Measurements from ENCODE around the gene PDXDC1. TPM values are rescaled to one million over a fixed set of nuclear protein-coding genes. Genes with fewer than 3 reads are reported as not detected.
"Not testable (repeated sequence)": the region's sequence is repeated elsewhere in the genome, so short reads cannot be mapped to it uniquely, and the experiment has no call there.

Gene PDXDC1
- total RNA-seq, 2 experiments from 2014 or later, result 64.0 to 75.0 TPM

DNA sequence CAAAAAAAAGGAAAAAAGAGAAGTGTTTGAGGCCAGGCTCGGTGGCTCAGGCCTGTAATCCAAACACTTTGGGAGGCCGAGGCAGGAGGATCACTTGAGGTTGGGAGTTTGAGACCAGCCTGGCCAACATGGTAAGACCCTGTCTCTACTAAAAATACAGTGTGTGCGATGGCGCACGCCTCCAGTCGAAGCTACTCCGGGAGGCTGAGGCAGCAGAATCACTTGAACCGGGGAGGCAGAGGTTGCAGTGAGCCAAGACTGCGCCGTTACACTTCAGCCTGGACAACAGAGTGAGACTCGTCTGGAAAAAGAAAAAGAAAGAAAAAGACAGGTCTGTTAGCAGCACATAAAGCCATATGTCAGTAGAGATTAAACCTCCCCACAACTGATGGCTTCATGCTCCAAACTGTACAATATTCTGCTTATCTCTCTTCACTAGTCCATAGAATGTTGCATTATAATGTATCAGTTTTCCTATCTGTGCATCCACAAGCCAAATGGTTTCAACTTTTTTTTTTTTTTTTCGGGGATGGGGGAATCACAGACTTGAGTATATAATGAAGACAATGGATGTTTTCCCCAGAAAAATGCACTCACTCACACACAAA, 3.1 kb upstream of the PDXDC1 start:
- H3K27ac ChIP-seq (ENCODE audit: low read depth in 1 of 2, low read length in 2 of 2); H3K9me3 ChIP-seq (ENCODE audit: control insufficient read depth in 1 of 2, insufficient read depth in 1 of 2, low read length in 2 of 2); H3K36me3 ChIP-seq (ENCODE audit: insufficient read depth, low read length); CTCF ChIA-PET; H3K9me3 Mint-ChIP-seq; H3K27me3 Mint-ChIP-seq; H3K36me3 Mint-ChIP-seq (ENCODE audit: low read depth); H3K4me1 ChIP-seq (ENCODE audit: insufficient read depth, low read length); ATAC-seq (ENCODE audit: poor library complexity); H3K4me3 ChIP-seq (ENCODE audit: low read length); H3K27me3 ChIP-seq (ENCODE audit: control insufficient read depth in 1 of 2, insufficient read depth in 2 of 2, low read length in 2 of 2); DNase-seq; H3K27ac Mint-ChIP-seq; POLR2A ChIA-PET: not testable (repeated sequence)
- intact Hi-C loops (cut with DNase I, micrococcal nuclease), result loop anchor here in 1 of 2 experiments (10.0 kb wide), 1 partner anchor 83 kb away; the partner anchor contains the start of gene NTAN1
- Mint-ChIP-seq H3K4me1 (ENCODE audit: low read depth) (peaks cover 15% of the 10 kb centered on the region), H3K4me3 (peak overlapping the region; percentile 65)

DNA sequence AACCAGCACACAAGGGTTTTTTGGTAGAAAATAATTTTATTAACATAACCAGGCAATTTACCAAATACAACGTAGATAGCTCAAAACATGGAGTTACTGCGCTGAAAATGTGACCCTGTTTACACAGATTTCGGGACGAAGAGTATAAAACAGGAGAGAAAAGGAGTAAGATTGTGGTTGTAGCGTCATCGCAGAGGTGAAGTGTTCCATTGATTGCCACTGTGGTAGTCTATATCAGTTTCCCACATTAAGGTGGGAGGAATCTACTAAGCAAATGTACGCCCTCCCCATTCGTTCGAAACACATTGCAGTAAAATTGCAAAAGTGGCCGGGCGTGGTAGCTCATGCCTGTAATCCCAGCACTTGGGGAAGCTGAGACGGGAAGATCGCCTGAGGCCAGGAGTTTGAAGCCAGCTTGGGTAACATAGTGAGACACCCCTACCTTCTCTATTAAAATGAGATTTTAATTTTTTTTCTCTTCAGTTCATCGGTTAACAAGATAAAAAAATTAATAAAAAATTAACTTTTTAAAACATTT, 972 bp upstream of the PDXDC1 start:
- Histone ChIP-seq H3K27ac (ENCODE audit: low read depth in 1 of 2, low read length in 2 of 2) (peak overlapping the region in 1 of 2 donors; percentile 74), H3K4me3 (ENCODE audit: low read length) (peak overlapping the region; percentile 69)
- peaks cover 24% of the 10 kb centered on the region for H3K4me1 Mint-ChIP-seq (ENCODE audit: low read depth)
- H3K4me1 ChIP-seq (ENCODE audit: insufficient read depth, low read length); H3K36me3 Mint-ChIP-seq (ENCODE audit: low read depth); H3K9me3 Mint-ChIP-seq; CTCF ChIA-PET; H3K9me3 ChIP-seq (ENCODE audit: control insufficient read depth in 1 of 2, insufficient read depth in 1 of 2, low read length in 2 of 2); H3K27me3 Mint-ChIP-seq; DNase-seq; POLR2A ChIA-PET; H3K36me3 ChIP-seq (ENCODE audit: insufficient read depth, low read length); H3K27me3 ChIP-seq (ENCODE audit: control insufficient read depth in 1 of 2, insufficient read depth in 2 of 2, low read length in 2 of 2); ATAC-seq (ENCODE audit: poor library complexity): not testable (repeated sequence)
- intact Hi-C loops (cut with DNase I, micrococcal nuclease), result loop anchor here in 1 of 2 experiments (10.0 kb wide), 1 partner anchor 81 kb away; the partner anchor contains the start of gene NTAN1
- peak overlapping the region; percentile 93 for H3K4me3 Mint-ChIP-seq
- H3K27ac Mint-ChIP-seq, result peak overlapping the region; percentile 87

DNA sequence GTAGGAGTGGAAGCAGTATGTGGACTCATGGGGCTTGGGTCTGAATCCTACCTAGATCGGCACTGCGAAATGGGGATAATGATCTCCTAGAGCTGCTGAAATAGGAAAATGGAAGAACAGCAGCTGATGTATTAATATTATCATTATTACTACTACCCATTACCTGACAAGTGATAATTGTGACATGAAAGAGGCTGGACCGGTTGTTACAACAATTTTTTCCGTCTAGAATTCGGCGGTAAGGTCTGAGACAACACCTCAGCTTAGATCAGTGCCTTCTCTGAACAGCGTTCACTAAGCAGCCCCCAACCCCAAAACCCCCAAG, 533 bp upstream of the PDXDC1 start:
- DNase-seq, result peak in 1 of 14 experiments; percentile 91
- H3K27me3 Mint-ChIP-seq; H3K36me3 ChIP-seq (ENCODE audit: insufficient read depth, low read length); ATAC-seq (ENCODE audit: poor library complexity); H3K27me3 ChIP-seq (ENCODE audit: control insufficient read depth in 1 of 2, insufficient read depth in 2 of 2, low read length in 2 of 2); H3K9me3 ChIP-seq (ENCODE audit: control insufficient read depth in 1 of 2, insufficient read depth in 1 of 2, low read length in 2 of 2); CTCF ChIA-PET; H3K9me3 Mint-ChIP-seq; H3K36me3 Mint-ChIP-seq (ENCODE audit: low read depth); H3K4me1 ChIP-seq (ENCODE audit: insufficient read depth, low read length): not testable (repeated sequence)
- Histone ChIP-seq H3K4me3 (ENCODE audit: low read length) (peak overlapping the region; percentile 69), H3K27ac (ENCODE audit: low read depth in 1 of 2, low read length in 2 of 2) (peak overlapping the region; percentile 74 to 80)
- peak overlapping the region; percentile 87 for H3K27ac Mint-ChIP-seq
- peak overlapping the region; percentile 93 for H3K4me3 Mint-ChIP-seq
- peaks cover 24% of the 10 kb centered on the region for H3K4me1 Mint-ChIP-seq (ENCODE audit: low read depth)
- POLR2A ChIA-PET, result interaction anchor here (1.1 to 1.4 kb wide), 2 partner anchors 39 to 65 kb away, joined by 3 to 9 read pairs; no protein-coding TSS in a partner anchor
- intact Hi-C loops (cut with DNase I, micrococcal nuclease), result loop anchor here in 1 of 2 experiments (10.0 kb wide), 1 partner anchor 81 kb away; the partner anchor contains the start of gene NTAN1

DNA sequence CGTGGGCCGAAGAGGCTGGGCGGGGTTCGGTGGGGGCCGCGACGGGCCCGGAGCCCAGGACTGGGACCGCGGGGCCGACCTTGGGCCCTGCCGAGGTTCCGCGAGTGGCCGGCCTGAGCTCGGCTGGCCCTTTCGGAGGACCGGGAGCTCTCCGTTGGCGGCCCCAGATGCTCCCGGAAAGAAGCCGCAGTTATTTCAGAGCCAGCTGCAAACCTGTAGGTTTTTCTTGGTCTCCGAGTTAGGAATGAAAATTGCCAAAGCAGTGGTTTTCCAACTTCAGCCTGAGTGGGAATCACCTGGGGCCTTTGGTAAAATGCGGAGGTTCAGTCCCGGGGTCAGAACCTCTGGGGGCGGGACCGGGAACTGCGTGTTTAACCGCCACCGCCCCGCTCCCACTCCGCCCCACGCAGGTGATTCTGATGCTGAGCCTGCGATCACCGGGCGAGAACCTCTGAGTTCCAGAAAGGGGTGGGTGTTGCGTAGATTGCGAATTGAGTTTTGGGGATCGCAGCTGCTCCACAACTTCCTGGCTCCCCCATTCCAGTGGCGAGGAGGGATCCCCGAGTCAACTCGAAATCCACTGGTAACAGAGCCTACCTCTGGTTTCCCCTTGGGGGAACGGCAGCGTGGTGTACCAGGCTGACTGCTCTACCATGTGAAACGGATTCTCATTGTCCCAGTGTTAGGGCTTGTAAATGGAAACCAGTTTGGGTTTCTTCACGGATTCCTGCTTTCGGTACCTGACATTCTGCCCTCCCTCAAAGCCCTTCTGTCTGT, 780 bp downstream of the PDXDC1 start:
- Histone ChIP-seq H3K4me3 (ENCODE audit: low read length) (peak overlapping the region; percentile 69), H3K27ac (ENCODE audit: low read depth in 1 of 2, low read length in 2 of 2) (peak overlapping the region in 1 of 2 donors; percentile 74)
- H3K9me3 ChIP-seq (ENCODE audit: control insufficient read depth in 1 of 2, insufficient read depth in 1 of 2, low read length in 2 of 2); H3K36me3 Mint-ChIP-seq (ENCODE audit: low read depth); H3K4me1 ChIP-seq (ENCODE audit: insufficient read depth, low read length); H3K27me3 ChIP-seq (ENCODE audit: control insufficient read depth in 1 of 2, insufficient read depth in 2 of 2, low read length in 2 of 2); H3K36me3 ChIP-seq (ENCODE audit: insufficient read depth, low read length); H3K27me3 Mint-ChIP-seq; H3K9me3 Mint-ChIP-seq: not testable (repeated sequence)
- ATAC-seq (ENCODE audit: poor library complexity), result peak; percentile 45
- CTCF ChIA-PET, result interaction anchor here (0.9 kb wide), 1 partner anchor 80 kb away, joined by 3 read pairs; the partner anchor contains the start of gene NTAN1
- POLR2A ChIA-PET, result interaction anchor here (0.6 to 1.4 kb wide), 6 partner anchors 11 to 74 kb away, joined by 3 to 9 read pairs (median 4); no protein-coding TSS in a partner anchor
- H3K4me3 Mint-ChIP-seq, result peak overlapping the region; percentile 96
- H3K4me1 Mint-ChIP-seq (ENCODE audit: low read depth), result peaks cover 32% of the 10 kb centered on the region
- H3K27ac Mint-ChIP-seq, result peak overlapping the region; percentile 91
- DNase-seq, result peak; percentile 35 to 83 (median 63)
- intact Hi-C loops (cut with DNase I, micrococcal nuclease), result loop anchor here (5.0 to 10.0 kb wide), 2 partner anchors 37 to 79 kb away; partner anchors contain the start of gene NTAN1 (in 1 of the 2)

DNA sequence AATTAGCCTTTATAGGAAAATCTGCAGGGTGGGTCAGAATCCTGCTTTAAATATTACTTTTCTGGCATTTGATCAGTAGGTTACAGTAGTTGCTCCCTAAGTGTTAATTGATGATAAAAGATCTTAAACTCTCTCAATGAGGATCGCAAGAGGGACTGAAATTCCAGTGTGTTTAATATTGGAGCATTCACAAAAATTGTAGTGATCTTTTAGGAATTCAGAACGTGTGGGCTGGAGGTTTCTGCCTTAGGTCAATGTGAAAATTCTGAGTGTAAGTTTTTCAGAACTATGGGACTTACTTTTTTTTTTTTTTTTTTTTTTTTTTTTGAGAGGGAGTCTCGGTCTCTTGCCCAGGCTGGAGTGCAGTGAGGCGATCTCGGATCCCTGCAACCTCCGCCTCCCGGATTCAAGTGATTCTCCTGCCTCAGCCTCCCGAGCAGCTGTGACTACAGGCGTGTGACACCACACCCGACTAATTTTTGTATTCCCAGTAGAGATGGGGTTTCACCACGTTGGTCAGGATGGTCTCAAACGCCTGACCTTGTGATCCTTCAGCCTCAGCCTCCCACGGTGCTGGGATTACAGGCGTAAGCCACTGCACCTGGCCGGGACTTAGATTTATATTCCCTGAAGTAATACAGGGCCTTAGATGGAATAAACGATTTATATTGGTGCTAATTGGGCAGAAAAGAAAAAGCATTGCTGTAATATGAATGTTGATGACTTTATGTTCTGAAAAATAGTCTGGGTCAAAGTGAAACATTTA, 2.3 kb downstream of the PDXDC1 start:
- H3K4me1 Mint-ChIP-seq (ENCODE audit: low read depth), result peaks cover 44% of the 10 kb centered on the region
- H3K27me3 ChIP-seq (ENCODE audit: control insufficient read depth in 1 of 2, insufficient read depth in 2 of 2, low read length in 2 of 2); H3K4me3 ChIP-seq (ENCODE audit: low read length); H3K27ac Mint-ChIP-seq; POLR2A ChIA-PET; ATAC-seq (ENCODE audit: poor library complexity); H3K36me3 ChIP-seq (ENCODE audit: insufficient read depth, low read length); H3K9me3 Mint-ChIP-seq; H3K36me3 Mint-ChIP-seq (ENCODE audit: low read depth); H3K9me3 ChIP-seq (ENCODE audit: control insufficient read depth in 1 of 2, insufficient read depth in 1 of 2, low read length in 2 of 2); H3K27me3 Mint-ChIP-seq; H3K4me1 ChIP-seq (ENCODE audit: insufficient read depth, low read length); DNase-seq; CTCF ChIA-PET; H3K27ac ChIP-seq (ENCODE audit: low read depth in 1 of 2, low read length in 2 of 2): not testable (repeated sequence)
- peak overlapping the region; percentile 35 for H3K4me3 Mint-ChIP-seq
- intact Hi-C loops (cut with DNase I, micrococcal nuclease), result loop anchor here (5.0 to 10.0 kb wide), 2 partner anchors 35 to 78 kb away; partner anchors contain the start of gene NTAN1 (in 1 of the 2)

DNA sequence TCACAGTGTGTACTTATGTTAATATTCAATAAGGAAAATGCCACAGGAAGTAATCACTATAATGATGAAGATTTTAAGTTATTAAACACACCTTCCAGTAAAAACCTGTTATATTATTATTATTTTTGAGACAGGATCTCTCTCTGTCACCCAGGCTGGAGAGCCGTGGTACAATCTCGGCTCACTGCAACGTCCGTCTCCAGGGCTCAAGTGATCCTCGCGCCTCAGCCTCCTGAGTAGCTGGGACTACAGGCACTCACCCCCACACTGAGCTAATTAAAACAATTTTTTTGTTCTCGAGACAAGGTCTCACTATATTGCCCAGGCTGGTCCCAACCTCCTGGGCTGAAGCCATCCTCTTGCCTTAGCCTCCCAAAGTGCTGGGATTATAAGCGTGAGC, 3.5 kb downstream of the PDXDC1 start:
- H3K27ac ChIP-seq (ENCODE audit: low read depth in 1 of 2, low read length in 2 of 2); CTCF ChIA-PET; DNase-seq; H3K27ac Mint-ChIP-seq; H3K27me3 ChIP-seq (ENCODE audit: control insufficient read depth in 1 of 2, insufficient read depth in 2 of 2, low read length in 2 of 2); ATAC-seq (ENCODE audit: poor library complexity); H3K4me1 ChIP-seq (ENCODE audit: insufficient read depth, low read length); H3K27me3 Mint-ChIP-seq; H3K36me3 ChIP-seq (ENCODE audit: insufficient read depth, low read length); H3K9me3 Mint-ChIP-seq; H3K4me3 ChIP-seq (ENCODE audit: low read length); POLR2A ChIA-PET; H3K36me3 Mint-ChIP-seq (ENCODE audit: low read depth); H3K9me3 ChIP-seq (ENCODE audit: control insufficient read depth in 1 of 2, insufficient read depth in 1 of 2, low read length in 2 of 2): not testable (repeated sequence)
- Mint-ChIP-seq H3K4me1 (ENCODE audit: low read depth) (peaks cover 47% of the 10 kb centered on the region), H3K4me3 (peak overlapping the region; percentile 45)
- intact Hi-C loops (cut with DNase I, micrococcal nuclease), result loop anchor here (5.0 to 10.0 kb wide), 2 partner anchors 34 to 77 kb away; partner anchors contain the start of gene NTAN1 (in 1 of the 2)

All from CD4-positive, alpha-beta T cell (primary cell).